ENCODE data around the gene KRT32. TPM values are rescaled to one million over a fixed set of nuclear protein-coding genes. Genes with fewer than 3 reads are reported as not detected.
A peak's percentile ranks its signal among the peaks of the same experiment; 100 is the strongest.

Gene KRT32
- total RNA-seq, 1 donor from 2014 or later, result not detected

- Histone ChIP-seq H3K27ac (ENCODE audit: low read depth, low read length) (no peak overlapping the region), H3K27me3 (ENCODE audit: insufficient read depth, low read length) (no peaks in the 10 kb centered on the region), H3K9me3 (ENCODE audit: insufficient read depth, low read depth, low read length) (no peaks in the 10 kb centered on the region), H3K4me3 (ENCODE audit: insufficient read depth, low read depth, low read length) (no peak overlapping the region), H2AFZ (ENCODE audit: low read depth, low read length) (no peak overlapping the region), H3K79me2 (ENCODE audit: insufficient read depth, low read length) (no peaks in the 10 kb centered on the region), H3K36me3 (ENCODE audit: insufficient read depth, low read length) (no peaks in the 10 kb centered on the region), H3K4me1 (ENCODE audit: insufficient read depth, low read length) (peaks cover 29% of the 10 kb centered on the region), H3K9ac (ENCODE audit: low read length) (no peak overlapping the region), H3K4me2 (ENCODE audit: low read length) (no peak overlapping the region), H4K20me1 (ENCODE audit: insufficient read depth, low read length) (no peaks in the 10 kb centered on the region)
- no peak overlapping the region for H3K4me3 Mint-ChIP-seq (ENCODE audit: unreplicated experiment)
- no peaks in the 10 kb centered on the region for H3K36me3 Mint-ChIP-seq (ENCODE audit: low read depth, unreplicated experiment)
- no peak for DNase-seq (ENCODE audit: low read depth)
- H3K4me1 Mint-ChIP-seq (ENCODE audit: low read depth, unreplicated experiment), result peaks cover 32% of the 10 kb centered on the region
- peak overlapping the region; percentile 4 for H3K27ac Mint-ChIP-seq (ENCODE audit: unreplicated experiment)
- no peak for FAIRE-seq
- no peaks in the 10 kb centered on the region for H3K9me3 Mint-ChIP-seq (ENCODE audit: unreplicated experiment)
- H3K27me3 Mint-ChIP-seq (ENCODE audit: low read depth, unreplicated experiment), result peaks cover 4% of the 10 kb centered on the region
- TF ChIP-seq CTCF (IDR thresholded peaks at IDR 0.05; ENCODE audit: insufficient read depth, low read depth, low read length) (no peak), EZH2 (IDR thresholded peaks at IDR 0.05; ENCODE audit: insufficient read depth, low read length) (no peak)
Measured at GRCh38 chr17:41415411-41415810, 51.8 kb downstream of the KRT32 start.

- Mint-ChIP-seq H3K4me1 (ENCODE audit: low read depth, unreplicated experiment) (peaks cover 29% of the 10 kb centered on the region), H3K9me3 (ENCODE audit: unreplicated experiment) (no peaks in the 10 kb centered on the region), H3K27me3 (ENCODE audit: low read depth, unreplicated experiment) (peaks cover 14% of the 10 kb centered on the region), H3K36me3 (ENCODE audit: low read depth, unreplicated experiment) (no peaks in the 10 kb centered on the region), H3K27ac (ENCODE audit: unreplicated experiment) (no peak overlapping the region), H3K4me3 (ENCODE audit: unreplicated experiment) (peak overlapping the region; percentile 28)
- DNase-seq (ENCODE audit: low read depth), result peak; percentile 16
- no peak overlapping the region for H3K9ac ChIP-seq (ENCODE audit: low read length)
- peaks cover 24% of the 10 kb centered on the region for H3K4me1 ChIP-seq (ENCODE audit: insufficient read depth, low read length)
- no peaks in the 10 kb centered on the region for H3K79me2 ChIP-seq (ENCODE audit: insufficient read depth, low read length)
- H4K20me1 ChIP-seq (ENCODE audit: insufficient read depth, low read length), result no peaks in the 10 kb centered on the region
- TF ChIP-seq CTCF (IDR thresholded peaks at IDR 0.05; ENCODE audit: insufficient read depth, low read depth, low read length) (no peak), EZH2 (IDR thresholded peaks at IDR 0.05; ENCODE audit: insufficient read depth, low read length) (no peak)
- no peak overlapping the region for H2AFZ ChIP-seq (ENCODE audit: low read depth, low read length)
- no peak overlapping the region for H3K4me2 ChIP-seq (ENCODE audit: low read length)
- H3K27ac ChIP-seq (ENCODE audit: low read depth, low read length), result no peak overlapping the region
- H3K4me3 ChIP-seq (ENCODE audit: insufficient read depth, low read depth, low read length), result no peak overlapping the region
- no peaks in the 10 kb centered on the region for H3K27me3 ChIP-seq (ENCODE audit: insufficient read depth, low read length)
- H3K9me3 ChIP-seq (ENCODE audit: insufficient read depth, low read depth, low read length), result no peaks in the 10 kb centered on the region
- no peaks in the 10 kb centered on the region for H3K36me3 ChIP-seq (ENCODE audit: insufficient read depth, low read length)
- no peak for FAIRE-seq
Measured at GRCh38 chr17:41413982-41414381, 53.2 kb downstream of the KRT32 start.

GRCh38 chr17:41413353-41413957 lies 53.7 kb downstream of the KRT32 start:
- Histone ChIP-seq H3K27ac (ENCODE audit: low read depth, low read length) (no peak overlapping the region), H3K27me3 (ENCODE audit: insufficient read depth, low read length) (no peaks in the 10 kb centered on the region), H3K4me2 (ENCODE audit: low read length) (no peak overlapping the region), H3K9me3 (ENCODE audit: insufficient read depth, low read depth, low read length) (no peaks in the 10 kb centered on the region), H4K20me1 (ENCODE audit: insufficient read depth, low read length) (no peaks in the 10 kb centered on the region), H2AFZ (ENCODE audit: low read depth, low read length) (no peak overlapping the region), H3K79me2 (ENCODE audit: insufficient read depth, low read length) (no peaks in the 10 kb centered on the region), H3K4me1 (ENCODE audit: insufficient read depth, low read length) (peaks cover 24% of the 10 kb centered on the region), H3K36me3 (ENCODE audit: insufficient read depth, low read length) (no peaks in the 10 kb centered on the region), H3K4me3 (ENCODE audit: insufficient read depth, low read depth, low read length) (no peak overlapping the region), H3K9ac (ENCODE audit: low read length) (no peak overlapping the region)
- Mint-ChIP-seq H3K4me3 (ENCODE audit: unreplicated experiment) (no peak overlapping the region), H3K9me3 (ENCODE audit: unreplicated experiment) (no peaks in the 10 kb centered on the region), H3K4me1 (ENCODE audit: low read depth, unreplicated experiment) (peaks cover 29% of the 10 kb centered on the region), H3K27me3 (ENCODE audit: low read depth, unreplicated experiment) (peaks cover 13% of the 10 kb centered on the region), H3K27ac (ENCODE audit: unreplicated experiment) (no peak overlapping the region), H3K36me3 (ENCODE audit: low read depth, unreplicated experiment) (no peaks in the 10 kb centered on the region)
- FAIRE-seq, result peak; percentile 60
- peak; percentile 56 for DNase-seq (ENCODE audit: low read depth)
- no peak for TF ChIP-seq EZH2 (IDR thresholded peaks at IDR 0.05; ENCODE audit: insufficient read depth, low read length)
- no peak for TF ChIP-seq CTCF (IDR thresholded peaks at IDR 0.05; ENCODE audit: insufficient read depth, low read depth, low read length)

Measured in astrocyte (in vitro differentiated cells and primary cell).